Measurements from ENCODE around the gene SKI.

The SKI gene

GRCh38 chr1:2228157-2228594, at the start of gene SKI:
TSS of gene SKI (plus strand) at chr1:2228319. CDS start at chr1:2228767, 448 bp downstream.
- no peak for DNase-seq

- DNase-seq: no peak
These were observed 49.2 kb upstream of the SKI start for GRCh38 chr1:2178875-2179274.

- no peak for DNase-seq
These were observed 48.7 kb upstream of the SKI start for GRCh38 chr1:2179283-2180013.

GRCh38 chr1:2180297-2181245, 47.5 kb upstream of the SKI start:
- peak; percentile 58 to 66 (median 61) for DNase-seq

GRCh38 chr1:2181271-2181670, 46.8 kb upstream of the SKI start:
- no peak for DNase-seq

GRCh38 chr1:2181752-2182151, 46.4 kb upstream of the SKI start:
- DNase-seq: no peak

GRCh38 chr1:2182376-2182775, 45.7 kb upstream of the SKI start:
- DNase-seq: no peak

- no peak for DNase-seq
These were observed 44.2 kb upstream of the SKI start for GRCh38 chr1:2183937-2184334.

DNA sequence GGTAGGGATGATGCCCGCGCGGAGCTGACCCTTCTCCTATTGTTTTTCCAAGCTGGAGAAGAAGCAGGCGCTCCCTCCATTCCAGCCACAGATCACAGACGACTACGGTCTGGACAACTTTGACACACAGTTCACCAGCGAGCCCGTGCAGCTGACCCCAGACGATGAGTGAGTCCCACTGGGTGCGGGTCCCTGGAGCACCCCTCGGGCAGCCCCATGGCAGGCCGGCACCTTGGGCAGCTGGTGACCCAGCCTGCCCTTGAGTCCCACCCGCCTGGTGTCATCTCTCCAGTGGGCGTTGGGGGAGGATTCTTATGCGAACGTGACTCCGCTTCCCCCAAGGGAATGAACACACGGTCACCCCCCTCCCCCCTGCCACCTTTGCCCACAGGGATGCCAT, 43.6 kb upstream of the SKI start:
- no peak for DNase-seq

- no peak for DNase-seq
These were observed 43.2 kb upstream of the SKI start for GRCh38 chr1:2184934-2185333.

GRCh38 chr1:2185880-2186855, 42.0 kb upstream of the SKI start:
- no peak for DNase-seq

GRCh38 chr1:2186901-2187300, 41.2 kb upstream of the SKI start:
- DNase-seq: no peak

GRCh38 chr1:2187619-2188018, 40.5 kb upstream of the SKI start:
- no peak for DNase-seq

DNA sequence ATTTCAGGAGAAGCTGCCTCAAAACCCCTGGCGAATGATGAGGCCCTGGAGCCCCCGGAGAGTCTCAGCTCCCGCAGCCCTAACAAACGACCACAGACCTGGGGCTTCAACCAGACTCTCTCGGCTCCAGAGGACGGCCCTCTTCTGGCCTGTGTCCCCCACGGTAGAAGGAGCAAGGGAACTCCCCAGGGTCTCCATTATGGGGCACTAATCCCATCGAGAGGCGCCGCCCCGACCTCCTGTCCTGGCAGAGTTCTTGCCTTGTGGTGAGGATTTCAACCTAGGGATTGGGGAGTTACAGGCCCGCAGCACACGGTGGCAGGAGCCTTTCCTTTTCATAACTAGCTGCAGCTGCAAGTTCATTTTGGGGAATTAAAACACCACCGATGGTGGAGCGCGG, 39.8 kb upstream of the SKI start:
- no peak for DNase-seq

DNA sequence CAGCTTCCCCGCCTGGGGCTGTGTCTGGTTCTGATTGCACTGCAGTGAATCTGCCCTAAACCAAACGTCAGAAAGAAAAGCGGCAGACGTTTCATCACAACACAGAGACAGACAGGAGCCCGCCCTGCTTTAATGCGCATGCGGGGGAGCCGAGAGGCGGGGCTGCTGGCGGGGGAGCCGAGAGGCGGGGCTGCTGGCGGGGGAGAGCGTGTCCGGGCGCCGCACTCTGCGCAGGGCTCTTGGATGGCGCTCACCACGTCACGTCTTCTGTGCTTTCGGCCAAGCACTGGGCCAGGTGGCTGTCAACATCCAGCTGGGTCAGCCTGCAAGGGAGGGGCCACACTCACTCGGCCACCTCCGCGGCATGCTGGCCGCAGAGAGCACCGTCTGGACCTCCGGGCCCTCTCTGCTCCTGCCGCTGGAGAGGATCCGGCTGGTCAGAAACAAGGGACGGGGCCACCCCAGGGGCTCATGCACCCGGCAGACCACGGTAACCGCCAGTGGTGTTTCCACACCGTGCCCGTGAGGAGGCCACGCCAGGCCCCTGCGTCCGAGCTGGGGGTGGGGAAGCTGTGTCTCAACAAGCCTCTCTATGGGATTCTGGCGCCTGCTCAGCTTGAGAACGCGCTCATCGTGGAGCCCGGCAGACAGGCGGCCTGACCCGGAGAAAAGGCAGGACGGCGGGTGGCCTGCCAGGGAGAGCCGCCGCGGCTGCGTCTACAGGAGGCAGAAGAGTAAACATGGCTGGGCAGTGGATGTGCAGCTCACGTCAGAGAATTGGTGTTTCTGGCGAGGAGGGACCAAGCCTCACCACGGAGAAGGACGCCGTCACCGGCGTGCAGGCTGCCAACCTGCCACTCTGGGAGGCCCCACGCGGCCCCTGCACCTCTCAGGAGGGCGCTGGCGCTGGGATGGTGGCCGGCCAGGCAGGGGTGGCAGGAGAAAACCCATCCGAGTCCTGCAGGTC, 38.4 kb upstream of the SKI start:
- DNase-seq: peak; percentile 81 to 95 (median 94)

DNA sequence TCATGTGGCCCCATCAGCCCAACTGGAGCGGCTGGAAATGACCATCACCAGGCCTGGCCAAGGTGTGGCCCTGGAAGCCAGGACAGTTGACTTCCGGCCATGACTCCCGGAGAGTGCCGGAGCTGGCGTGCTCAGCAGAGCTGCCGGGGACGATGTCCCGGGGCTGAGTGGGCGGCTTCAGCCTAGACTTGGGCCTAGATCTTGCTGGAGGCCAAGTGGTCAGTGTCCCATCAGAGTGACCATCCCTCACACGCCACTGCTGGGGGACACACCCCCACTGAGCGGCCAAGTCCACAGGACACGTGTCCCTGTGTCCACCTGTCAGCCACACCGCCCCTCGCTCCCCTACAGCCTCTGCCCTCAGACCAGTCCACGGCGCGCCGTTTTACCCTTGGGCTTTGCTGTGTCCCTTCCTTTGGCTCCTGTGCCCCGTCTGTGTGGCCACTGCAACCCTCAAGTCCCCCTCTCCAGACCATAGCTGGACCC, 37.6 kb upstream of the SKI start:
- no peak for DNase-seq

- DNase-seq: no peak
These were observed 35.8 kb upstream of the SKI start for GRCh38 chr1:2192031-2192995.

- no peak for DNase-seq
These were observed 34.4 kb upstream of the SKI start for GRCh38 chr1:2193514-2194281.

DNA sequence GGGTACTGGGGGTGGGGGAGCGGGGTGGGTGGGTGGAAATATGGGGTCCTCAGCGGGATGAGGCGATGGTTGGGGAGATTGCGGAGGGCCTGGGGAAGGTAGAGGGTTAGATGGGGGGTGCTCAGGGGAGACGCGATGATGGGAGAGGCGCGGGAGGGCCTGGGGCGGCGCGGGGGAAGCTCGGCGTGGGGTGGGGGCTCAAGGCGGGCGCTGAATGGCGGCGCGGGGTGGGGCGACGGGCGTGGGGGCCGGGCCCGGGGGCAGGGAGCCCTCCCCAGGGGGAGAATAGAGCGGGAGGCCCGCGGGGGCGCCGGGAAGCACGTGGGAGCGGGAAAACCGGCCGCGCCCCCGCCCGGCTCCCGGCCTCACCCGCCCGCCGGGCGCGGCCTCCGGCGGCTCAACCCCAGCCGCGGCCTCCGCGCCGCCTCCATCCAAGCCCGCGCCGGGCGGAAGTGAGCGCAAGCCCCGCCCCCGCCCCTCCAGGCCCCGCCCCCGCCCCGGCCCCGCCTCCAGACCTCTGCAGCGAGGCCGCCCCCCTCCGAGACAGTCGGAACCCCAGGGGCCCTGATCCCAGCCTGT, 33.7 kb upstream of the SKI start, which contains the start of gene FAAP20:
TSS of gene FAAP20 (minus strand) at position 454 of the 579 bp plus-strand sequence. CDS start at position 431, 23 bp downstream.
- peak; percentile 66 to 90 (median 81) for DNase-seq

Data from suppressor macrophage treated with lipopolysaccharide for 1 hour (primary cell).